HG02938 (cell line): Measurements from ENCODE around the gene UBXN6.

ENCODE experiments used
- ATAC-seq: cut with Tn5 transposase; IDR thresholded peaks from one replicate; pipeline ENCODE4 v1.9.1; 2021; ENCODE audit warnings: mild to moderate bottlenecking, moderate library complexity; ENCODE audit not compliant: unreplicated experiment

UBXN6 gene

DNA sequence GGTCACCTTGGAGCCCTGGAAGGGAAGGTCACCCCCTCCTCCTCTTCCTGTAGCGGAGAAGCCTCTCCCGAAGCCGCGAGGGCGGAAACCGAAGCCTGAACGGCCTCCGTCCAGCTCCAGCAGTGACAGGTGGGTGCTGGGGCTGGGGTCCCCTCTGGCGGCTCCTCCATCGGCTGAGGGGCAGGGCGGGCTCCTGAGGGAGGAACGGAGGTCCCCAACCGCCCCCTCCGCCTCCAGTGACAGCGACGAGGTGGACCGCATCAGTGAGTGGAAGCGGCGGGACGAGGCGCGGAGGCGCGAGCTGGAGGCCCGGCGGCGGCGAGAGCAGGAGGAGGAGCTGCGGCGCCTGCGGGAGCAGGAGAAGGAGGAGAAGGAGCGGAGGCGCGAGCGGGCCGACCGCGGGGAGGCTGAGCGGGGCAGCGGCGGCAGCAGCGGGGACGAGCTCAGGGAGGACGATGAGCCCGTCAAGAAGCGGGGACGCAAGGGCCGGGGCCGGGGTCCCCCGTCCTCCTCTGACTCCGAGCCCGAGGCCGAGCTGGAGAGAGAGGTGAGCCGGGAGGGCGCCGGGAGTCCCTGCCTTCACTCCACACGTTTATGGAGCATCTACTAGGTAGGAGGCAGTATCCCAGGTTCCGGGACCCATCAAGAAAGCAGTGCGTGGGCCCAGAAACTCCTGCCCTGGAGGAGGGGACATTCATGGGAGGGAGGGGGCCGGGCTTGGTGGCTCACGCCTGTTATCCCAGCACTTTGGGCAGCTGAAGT is 36.5 kb upstream of the UBXN6 start:
- ATAC-seq, result no peak

DNA sequence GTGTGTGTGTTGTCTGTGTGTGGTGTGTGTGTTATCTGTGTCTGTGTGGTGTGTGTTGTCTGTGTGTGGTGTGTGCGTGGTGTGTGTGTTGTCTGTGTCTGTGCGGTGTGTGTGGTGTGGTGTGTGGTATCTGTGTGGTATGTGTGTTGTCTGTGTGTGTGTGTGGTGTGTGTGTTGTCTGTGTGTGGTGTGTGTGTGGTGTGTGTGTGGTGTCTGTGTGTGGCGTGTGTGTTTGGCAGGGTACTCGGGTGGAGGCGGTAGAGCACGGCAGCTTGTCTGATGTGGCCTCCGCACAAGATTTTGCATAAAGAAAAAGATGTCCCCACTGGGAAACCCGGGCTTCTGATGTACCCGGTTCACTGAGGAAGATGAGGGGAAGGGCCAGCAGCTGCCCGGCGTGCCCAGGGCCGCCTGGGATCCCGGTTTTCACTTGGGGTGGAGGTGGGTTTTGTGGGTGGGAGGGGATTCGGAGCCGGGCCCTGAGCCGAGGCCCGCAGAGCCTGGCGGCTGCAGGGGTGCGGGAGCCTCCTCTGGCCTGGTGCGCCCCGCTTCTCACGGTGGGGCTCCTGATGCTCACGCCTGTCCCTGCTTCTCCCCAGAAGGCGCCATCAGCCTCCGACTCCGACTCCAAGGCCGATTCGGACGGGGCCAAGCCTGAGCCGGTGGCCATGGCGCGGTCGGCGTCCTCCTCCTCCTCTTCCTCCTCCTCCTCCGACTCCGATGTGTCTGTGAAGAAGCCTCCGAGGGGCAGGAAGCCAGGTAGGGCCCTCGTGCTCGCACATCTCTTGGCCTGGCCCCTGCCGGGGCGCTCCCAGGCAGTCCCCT is 35.7 kb upstream of the UBXN6 start:
- no peak for ATAC-seq

DNA sequence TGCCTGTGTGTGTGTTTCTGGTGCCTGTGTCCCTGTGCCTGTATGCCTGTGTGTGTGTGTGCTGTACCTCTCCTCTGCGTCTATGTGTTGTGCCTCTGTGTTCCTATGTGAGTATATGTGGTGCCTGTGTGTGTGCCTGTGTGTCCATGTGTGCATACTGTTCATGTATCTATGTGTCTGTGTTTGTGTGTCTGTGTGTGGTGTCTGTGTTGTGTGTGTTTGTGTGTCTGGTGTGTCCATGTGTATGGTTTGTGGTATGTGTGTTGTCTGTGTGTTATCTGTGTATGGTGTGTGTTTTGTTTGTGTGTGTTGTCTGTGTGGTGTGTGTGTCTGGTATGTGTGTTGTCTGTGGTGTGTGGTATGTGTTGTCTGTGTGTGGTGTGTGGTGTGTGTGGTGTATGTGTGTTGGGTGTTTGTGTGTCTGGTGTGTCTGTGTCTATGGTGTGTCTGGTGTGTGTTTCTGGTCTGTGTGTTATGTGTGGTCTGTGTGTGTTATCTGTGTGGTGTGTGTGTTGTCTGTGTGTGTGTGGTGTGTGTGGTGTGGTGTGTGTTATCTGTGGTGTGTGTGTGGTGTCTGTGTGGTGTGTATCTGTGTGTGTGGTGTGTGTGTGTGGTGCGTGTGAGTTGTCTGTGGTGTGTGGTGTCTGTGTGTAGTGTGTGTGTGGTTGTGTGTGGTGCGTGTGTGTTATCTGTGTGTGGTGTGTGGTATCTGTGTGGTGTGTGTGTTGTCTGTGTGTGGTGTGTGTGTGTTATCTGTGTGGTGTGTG is 34.9 kb upstream of the UBXN6 start:
- no peak for ATAC-seq

DNA sequence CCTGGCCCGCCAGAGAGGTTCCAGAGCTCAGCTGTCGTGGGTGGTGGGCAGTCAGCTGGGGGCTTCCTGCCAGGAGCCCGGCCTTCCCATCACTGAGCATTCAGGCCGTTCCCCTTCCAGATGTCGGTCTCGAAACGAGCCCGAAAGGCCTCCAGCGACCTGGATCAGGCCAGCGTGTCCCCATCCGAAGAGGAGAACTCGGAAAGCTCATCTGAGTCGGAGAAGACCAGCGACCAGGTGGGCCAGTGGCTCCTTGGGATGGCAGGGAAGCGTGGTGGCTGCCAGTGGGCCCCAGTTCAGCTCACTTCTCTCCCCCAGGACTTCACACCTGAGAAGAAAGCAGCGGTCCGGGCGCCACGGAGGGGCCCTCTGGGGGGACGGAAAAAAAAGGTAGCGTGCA is 33.9 kb upstream of the UBXN6 start:
- ATAC-seq, result no peak

DNA sequence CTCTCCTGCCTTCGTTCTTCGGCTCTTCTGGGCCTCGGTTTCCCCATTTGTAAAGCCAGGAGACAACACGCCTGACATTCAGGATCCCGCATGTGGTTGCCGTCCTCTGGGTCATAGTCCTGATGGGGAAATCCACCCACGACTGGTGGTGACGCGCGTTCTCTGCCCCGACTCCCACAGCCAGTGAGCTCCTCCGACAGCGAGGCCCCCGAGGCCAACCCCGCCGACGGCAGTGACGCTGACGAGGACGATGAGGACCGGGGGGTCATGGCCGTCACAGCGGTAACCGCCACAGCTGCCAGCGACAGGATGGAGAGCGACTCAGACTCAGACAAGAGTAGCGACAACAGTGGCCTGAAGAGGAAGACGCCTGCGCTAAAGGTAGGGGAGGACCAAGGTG is 30.9 kb upstream of the UBXN6 start:
- no peak for ATAC-seq

DNA sequence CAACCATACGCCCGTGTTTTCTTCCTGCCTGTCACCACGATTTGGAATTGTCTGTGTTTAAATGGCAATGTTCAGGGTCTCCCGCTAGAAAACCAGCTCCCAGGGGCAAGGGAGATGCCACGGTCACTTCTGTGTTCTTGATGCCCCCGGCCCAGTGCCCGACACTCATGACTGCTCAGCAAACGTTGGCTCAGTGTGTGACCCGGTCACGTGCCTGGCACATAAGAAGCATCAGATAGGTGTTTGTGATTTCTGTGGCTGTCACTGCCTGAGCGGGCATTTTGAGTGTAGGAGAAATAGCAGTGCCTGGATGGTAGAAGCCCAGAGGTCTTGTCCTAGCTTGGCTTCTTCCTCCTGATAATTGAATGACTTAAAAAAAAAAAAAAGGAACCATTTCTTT is 30.0 kb upstream of the UBXN6 start:
- no peak for ATAC-seq

DNA sequence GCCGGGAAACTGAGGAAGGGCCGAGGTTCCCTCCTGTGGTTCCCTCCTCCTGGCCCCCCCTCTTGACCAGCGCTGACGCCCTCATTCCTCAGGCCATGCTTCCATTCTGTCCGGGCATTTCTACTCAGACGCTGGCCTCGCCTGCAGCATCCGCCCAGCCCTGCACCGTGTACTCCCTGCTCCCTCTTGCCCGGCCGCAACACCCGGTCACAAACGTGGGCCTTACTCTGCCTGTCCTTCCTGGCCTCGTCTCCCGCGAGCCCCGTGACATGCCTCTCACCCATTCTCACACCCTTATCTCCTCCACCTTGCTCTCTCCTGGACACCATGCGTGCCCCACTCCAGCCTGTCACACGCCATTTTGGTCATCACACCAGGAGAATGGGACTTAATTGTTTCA is 25.8 kb upstream of the UBXN6 start:
- no peak for ATAC-seq

DNA sequence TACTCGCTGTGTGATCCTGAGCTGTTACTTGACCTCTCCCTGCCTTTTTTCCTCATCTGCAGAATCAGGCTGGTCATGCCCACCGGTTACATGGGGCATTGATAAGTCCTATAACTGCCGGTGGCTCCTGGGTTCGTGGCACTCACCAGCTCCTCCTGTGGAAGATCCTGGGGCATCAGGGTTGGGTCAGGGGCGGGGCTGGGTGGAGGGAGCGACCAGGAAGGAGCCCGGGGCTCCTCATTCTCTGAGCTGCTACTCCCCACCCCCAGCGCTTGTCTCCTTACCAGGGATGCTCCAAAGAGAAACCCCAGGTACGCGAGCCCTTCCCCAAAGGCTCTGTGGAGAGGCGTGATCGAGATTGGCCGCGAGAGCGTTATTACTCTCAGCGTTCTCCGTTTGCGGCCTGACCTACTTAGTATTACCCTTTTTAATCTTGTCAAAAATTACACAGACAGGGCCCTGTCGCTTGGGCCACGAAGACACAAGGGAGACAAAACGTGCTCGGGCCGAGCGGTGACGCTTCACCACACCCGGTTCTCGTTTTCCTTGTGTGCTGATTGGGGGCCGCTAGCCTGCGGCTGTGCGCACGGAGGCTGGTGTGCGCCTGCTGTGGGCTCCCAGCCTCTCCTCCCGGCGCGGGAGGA is 25.2 kb upstream of the UBXN6 start:
- ATAC-seq, result no peak

DNA sequence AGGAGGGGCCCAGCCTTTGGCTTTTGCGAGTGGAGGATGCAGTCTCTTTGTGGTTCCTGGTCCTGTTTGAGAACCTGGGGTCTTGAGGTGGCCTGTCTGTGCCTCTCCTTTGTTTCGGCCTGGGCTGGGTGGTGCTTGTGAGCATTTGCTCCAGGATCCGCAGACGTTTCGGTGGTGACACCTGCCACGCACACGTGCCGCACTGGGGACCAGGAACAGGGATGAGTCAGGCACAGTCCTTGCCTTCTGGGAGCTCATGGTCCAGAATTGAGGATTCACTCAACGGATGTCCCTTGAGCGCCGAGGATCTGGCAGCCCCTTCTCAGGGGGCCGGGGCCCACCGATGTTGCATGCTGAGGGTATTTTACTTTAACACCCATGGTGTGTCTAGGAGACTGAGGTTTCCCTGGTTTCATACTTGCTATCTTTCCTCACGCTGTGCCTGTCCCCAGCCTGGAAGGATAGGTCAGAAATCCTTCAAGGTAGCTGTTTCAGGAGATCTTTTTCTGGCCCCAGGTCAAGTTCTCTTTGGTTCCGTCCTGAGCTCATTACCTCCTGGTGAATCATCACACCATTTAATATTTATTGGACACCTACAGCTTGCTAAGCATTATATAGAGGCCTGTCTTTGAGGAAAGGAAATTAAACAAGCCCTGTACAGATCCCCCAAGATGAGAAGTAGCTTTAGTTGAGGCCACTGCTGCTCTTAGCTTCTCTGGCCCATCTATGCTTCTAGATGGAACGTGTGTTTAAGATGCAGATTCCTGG is 19.6 kb upstream of the UBXN6 start:
- ATAC-seq, result no peak

DNA sequence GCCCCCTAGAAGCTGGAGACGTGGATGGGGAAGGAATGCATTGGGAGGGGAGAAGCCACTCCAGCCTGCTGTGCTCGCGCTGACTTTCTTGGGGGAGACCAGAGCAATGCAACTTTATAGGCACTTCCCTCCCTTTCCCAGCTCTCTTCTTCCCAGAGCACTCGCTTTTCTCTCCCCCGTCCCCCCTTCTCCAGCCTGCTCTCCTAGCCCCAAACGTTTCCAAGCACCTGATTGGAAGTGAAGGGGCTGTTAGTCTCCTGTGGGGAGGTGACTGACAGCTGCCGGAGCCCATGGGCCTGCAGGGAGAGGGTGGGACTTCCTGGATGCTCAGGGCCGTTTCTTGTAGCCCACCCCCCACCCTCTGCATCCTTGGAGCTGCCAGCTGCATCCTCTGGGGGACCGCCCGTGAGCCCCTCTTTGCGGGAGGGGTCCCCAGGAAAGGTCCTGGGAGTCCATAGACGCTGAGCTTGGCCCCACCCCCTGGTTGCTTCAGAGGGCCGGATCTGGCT is 17.0 kb upstream of the UBXN6 start:
- no peak for ATAC-seq

DNA sequence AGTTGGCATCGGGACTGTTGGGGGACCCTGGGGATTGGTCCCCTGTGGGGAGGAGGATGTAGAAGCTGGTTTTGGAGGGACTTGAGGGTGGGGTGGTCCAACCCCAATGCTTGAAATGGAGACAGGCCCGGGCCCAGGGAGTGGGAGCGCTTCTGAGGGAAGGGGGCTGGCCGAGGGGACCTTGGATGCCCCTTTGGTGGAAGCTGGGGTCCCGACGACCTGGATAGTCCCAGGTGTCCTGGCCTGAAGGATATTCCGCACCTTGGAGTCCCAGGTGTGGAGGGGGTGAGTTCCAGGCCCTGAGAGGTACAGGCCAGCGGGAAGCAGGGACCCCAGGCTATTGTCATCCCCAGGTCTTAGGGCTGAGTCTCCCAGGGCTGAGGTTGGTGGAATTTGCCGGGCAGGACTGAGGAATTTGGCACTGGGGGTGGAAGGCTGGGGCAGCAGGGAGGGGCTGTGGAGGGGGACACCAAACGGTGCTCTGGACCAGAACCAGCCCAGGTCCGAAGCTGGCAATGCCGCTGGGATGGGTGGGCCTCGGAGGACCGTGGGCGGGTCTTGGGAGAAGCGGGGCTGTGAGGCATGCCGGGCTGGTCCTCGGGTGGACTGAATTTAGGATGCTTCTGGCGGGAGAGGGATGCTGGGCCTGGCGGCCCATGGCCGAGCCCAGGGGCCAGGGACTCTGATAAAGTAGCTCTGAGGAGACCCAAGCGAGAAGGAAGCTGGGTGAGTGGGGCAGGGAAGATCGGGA is 16.3 kb upstream of the UBXN6 start:
- no peak for ATAC-seq

DNA sequence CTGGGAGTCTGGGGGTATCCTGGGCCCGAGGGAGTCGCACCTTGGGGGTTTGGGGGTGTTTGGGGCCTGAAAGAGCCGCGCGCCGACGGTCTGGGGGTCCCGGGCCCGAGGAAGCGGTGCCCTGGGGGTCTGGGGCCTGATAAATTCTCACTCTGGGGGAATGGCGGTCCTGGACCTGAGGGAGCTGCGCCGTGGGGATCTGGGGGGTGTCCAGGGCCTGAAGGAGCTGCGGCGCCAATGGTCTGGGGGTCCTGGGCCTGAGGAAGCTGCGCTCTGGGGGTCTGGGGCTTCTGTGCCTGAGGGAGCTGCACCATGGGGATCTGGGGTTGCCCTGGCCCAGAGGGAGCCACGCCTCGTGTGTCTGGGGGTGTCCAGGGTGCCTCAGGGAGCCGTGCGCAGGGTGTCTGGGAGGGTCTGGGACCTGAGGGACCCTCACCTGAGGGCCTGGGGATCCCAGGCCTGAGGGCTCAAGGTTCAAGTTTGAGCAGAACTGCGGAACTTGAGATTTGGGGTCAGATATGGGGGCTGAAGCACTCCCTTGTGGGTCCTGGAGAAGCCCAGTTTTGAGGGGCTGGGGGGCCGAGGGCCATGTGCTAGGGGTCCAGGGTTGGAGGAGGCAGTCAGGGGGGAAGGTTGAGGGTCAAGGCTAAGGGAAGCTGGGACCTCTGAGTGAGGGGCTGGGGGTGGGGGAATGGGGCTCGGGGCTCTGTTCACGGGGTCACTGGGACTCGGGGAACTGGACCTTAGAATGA is 15.6 kb upstream of the UBXN6 start:
- no peak for ATAC-seq

DNA sequence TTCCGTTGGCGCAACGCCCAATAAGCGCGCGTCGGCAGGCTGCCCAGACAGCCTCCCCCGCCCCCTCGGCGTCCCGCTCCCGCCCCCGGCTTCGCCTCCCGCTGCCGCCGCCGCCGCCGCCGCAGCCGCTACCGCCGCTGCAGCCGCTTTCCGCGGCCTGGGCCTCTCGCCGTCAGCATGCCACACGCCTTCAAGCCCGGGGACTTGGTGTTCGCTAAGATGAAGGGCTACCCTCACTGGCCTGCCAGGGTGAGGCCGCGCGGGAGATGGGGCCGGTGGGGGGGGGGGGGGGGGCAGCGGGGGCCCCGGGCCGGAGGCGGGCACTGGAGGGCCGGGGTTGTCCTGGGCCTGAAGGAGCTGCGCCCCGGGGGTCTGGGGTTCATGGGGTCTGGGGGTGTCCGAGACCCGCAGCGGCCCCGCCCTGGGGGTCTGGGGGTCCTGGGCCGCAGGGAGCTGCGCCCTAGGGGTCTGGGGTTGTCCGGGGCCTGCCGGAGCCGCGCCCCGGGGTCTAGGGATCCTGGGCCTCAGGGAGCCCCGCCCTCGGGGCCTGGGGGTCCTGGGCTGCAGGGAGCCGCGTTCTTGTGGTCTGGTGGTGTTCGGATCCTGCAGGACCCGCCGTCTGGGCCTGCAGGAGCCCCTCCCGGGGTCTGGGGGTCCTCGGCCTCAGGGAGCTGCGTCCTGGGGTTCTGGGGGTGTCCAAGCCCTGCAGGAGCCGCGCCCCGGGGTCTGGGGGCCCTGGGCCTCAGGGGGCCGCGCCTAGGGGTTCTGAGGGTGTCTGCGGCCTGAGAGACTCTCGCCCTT is 14.8 kb upstream of the UBXN6 start, which contains the start of gene HDGFL2:
Gene HDGFL2 (plus strand): TSS at position 124 of the 801 bp plus-strand sequence. CDS start 54 bp downstream, at position 178.
- ATAC-seq, result no peak

DNA sequence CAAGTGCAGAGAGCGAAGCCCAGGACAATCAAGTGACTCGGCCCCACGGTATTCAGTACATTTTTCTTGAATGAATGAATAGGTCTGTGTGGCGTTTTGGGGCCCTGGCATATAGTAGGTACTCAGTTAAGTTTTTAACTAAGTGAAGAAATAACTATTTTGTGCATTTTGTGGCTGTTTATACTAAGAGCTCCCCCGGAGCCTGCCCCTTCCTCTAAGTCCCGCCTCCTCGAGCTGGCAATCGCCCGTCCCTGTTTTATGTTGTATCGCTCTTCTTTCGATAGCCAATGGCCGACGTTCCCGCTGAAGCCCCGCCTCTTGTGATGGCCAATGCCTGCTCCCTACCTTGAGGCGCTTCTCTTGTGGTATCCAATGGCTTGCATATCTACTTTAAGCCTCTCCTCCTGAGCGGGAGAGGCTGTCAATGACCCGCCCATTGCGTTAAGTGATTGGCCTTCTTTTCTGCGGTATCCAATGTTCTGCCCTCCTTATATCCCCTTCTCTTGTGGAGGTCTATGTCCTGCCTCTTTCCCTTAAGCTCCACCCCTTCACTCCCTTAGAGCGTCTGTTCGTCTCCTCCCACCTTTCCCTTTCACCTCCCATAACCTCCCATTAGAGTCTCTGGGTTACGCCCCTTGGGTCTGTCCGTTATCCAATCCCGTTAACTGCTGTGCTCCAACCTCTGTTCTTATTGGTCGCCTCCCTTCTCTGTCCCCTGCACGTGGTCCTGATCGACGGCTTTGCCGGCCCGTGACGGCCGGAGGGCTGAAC is 14.0 kb upstream of the UBXN6 start:
- peak; percentile 80 for ATAC-seq

DNA sequence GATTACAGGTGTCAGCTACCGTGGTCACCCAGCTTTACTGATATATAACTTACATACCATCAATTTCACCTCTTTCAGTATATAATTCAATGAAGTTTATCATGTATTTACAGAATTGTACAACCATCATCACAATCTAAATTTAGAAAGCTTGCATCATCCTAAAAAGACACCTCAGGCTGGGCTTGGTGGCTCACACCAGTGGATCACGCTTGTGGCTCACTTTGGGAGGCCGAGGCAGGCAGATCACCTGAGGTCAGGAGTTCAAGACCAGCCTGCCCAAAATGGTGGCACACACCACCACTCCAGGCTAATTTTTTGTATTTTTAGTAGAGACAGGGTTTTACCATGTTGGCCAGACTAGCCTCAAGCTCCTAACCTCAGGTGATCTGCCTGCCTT is 10.2 kb upstream of the UBXN6 start:
- no peak for ATAC-seq

DNA sequence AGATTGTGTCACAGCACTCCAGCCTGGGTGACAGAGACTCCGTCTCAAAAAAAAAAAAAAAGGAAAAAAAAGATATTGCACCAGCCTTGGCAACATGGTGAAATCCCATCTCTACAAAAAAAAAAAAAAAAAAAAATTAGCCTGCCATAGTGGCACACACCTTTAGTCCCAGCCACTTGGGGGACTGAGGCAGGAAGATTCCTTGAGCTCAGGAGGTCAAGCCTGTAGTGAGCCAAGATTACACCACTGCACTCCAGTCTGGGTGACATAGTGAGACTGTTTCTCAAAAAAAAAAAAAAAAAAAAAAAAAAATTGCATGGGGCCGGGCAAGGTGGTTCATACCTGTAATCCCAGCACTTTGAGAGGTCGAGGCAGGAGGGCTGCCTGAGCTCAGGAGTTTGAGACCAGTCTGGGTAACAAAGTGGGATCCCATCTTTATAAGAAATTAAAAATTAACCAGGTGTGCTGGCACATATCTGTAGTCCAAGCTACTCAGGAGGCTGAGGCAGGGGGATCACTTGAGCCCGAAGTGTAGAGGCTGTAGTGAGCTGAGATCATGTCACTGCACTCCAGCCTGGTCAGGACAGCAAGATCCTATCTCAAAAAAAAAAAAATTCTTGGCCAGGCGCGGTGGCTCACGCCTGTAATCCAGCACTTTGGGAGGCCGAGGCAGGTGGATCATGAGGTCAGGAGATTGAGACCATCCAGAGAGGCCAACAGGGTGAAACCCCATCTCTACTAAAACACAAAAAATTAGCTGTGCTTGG is 7.4 kb upstream of the UBXN6 start:
- no peak for ATAC-seq
